ENCODE measurements around the gene MBNL2. TPM values are rescaled to one million over a fixed set of nuclear protein-coding genes. Genes with fewer than 3 reads are reported as not detected.

Gene MBNL2
- total RNA-seq, 1 donor from 2014 or later: 16.9 TPM

- no peak for TF ChIP-seq CTCF (conservative IDR thresholded peaks at IDR 0.05)
- H3K4me3 Mint-ChIP-seq: no peak overlapping the region
- no peaks in the 10 kb centered on the region for H3K27me3 Mint-ChIP-seq (ENCODE audit: low read depth)
- H3K9me3 Mint-ChIP-seq: no peaks in the 10 kb centered on the region
- H3K4me1 Mint-ChIP-seq: peaks cover 23% of the 10 kb centered on the region
- no peak for DNase-seq (ENCODE audit: low read depth, low spot score)
- H3K27ac Mint-ChIP-seq (ENCODE audit: unreplicated experiment): no peak overlapping the region
- H3K36me3 Mint-ChIP-seq (ENCODE audit: low read depth): no peaks in the 10 kb centered on the region
These were observed 216.9 kb downstream of the MBNL2 start for GRCh38 chr13:97438856-97439595.

GRCh38 chr13:97440598-97441170 lies 218.6 kb downstream of the MBNL2 start:
- DNase-seq (ENCODE audit: low read depth, low spot score): no peak
- Mint-ChIP-seq H3K4me1 (peaks cover 16% of the 10 kb centered on the region), H3K27ac (ENCODE audit: unreplicated experiment) (no peak overlapping the region), H3K36me3 (ENCODE audit: low read depth) (peaks cover 3% of the 10 kb centered on the region), H3K4me3 (no peak overlapping the region), H3K9me3 (no peaks in the 10 kb centered on the region), H3K27me3 (ENCODE audit: low read depth) (no peaks in the 10 kb centered on the region)
- TF ChIP-seq CTCF (conservative IDR thresholded peaks at IDR 0.05): no peak

GRCh38 chr13:97441368-97441767 lies 219.2 kb downstream of the MBNL2 start:
- H3K4me3 Mint-ChIP-seq: no peak overlapping the region
- TF ChIP-seq CTCF (conservative IDR thresholded peaks at IDR 0.05): no peak

More at GRCh38 chr13:97441368-97441767, 219.2 kb downstream of the MBNL2 start:
- H3K9me3 Mint-ChIP-seq: no peaks in the 10 kb centered on the region
- DNase-seq (ENCODE audit: low read depth, low spot score): no peak
- peaks cover 7% of the 10 kb centered on the region for H3K36me3 Mint-ChIP-seq (ENCODE audit: low read depth)
- no peaks in the 10 kb centered on the region for H3K27me3 Mint-ChIP-seq (ENCODE audit: low read depth)
- H3K27ac Mint-ChIP-seq (ENCODE audit: unreplicated experiment): no peak overlapping the region
- peaks cover 9% of the 10 kb centered on the region for H3K4me1 Mint-ChIP-seq

Other genes starting within 250 kb of the MBNL2 start
- 0.42 and 0.77 TPM in 2 replicates for gene OXGR1, start 227.9 kb upstream of the MBNL2 start, total RNA-seq
- gene RAP2A, start 211.8 kb downstream of the MBNL2 start, total RNA-seq: 46.0 and 47.2 TPM in 2 replicates

All from neural crest cell (in vitro differentiated cells).